SHP77 (cell line): ENCODE results near the gene NEK4.
"Not testable (repeated sequence)": the region's sequence is repeated elsewhere in the genome, so short reads cannot be mapped to it uniquely, and the experiment has no call there.

Experiments used
- DNase-seq, 2 experiments: peaks; one replicate each; lab custom pipeline; 2025; lab: John Stamatoyannopoulos, UW

The NEK4 gene

DNA sequence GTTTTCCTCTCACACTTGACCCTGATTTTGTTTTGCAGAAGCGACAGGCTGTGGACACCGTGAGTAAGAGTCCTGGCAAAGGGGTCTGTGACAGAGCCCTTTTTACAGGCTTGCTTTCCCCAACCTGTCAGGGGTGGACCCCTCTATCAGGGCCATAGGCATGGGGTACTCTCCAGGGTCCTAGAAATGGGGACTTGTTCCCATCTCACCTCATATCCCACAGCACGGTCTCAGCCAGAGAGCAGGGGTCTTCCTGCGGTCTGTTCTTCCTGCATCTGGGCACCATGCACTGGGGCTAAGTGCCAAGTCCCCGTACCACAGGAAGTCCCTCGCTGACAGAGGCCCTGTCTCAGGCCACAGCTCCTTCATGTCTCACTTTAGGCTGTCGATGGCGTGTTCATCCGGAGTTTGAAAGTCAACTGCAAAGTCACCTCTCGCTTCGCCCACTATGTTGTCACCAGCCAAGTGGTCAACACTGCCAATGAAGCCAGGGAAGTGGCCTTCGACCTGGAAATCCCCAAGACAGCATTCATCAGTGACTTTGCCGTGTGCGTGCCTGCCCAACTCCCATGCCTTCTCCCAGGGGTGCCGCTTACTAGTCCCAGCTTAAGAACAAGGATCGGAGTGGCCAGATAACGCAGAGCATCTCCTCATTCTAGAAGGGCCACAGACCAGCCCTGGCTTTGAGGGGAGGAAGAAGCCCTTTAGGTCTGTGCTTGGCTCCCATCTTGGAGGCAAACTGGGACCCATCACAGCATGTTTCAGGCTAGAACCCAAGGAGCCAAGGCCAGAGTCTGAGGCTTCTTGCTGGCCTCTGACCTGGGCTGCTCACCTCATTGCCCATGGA lies 7.4 kb upstream of the NEK4 start:
- DNase-seq: no peak

DNA sequence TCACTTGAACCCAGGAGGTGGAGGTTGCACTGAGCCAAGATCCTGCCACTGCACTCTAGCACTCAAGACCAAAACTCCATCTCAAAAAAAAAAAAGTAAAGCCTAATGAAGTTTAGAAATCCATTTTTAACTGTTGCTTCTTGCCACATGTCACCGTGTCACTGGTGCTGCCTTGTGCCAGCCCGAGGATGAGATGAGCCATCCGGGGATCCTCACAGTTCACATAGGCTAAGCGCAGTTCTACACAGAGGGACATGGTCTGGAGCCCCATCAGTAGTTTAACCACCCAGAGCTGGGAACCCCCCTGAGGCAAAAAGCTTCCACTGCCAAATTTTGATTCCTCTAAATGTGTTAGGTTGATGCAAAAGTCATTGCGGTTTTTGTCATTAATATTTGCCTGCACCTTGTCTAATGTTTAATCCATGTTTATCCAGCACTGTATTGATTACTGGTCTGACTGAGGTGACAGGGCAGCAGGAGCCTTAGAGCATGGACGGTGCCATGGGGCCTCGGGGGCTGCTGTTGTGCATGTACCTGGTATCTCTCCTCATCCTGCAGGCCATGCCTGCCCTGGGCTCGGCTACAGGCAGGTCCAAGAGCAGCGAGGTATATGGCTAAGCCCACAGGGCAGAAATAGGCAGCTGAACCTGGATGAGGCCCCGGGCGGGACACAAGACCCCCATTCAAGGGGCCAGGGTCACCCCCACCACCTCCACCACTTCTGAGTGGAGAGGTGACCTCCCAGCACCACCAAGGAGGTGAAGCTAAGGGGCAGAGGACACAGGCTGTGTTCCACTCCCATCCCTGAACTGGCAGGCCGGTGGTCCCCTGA lies 6.6 kb upstream of the NEK4 start, which contains the start of gene ITIH1:
Gene ITIH1, plus strand, starts transcription at position 473 of the 832 bp plus-strand sequence. Its CDS starts 17 bp downstream, at position 490.
- no peak for DNase-seq

DNA sequence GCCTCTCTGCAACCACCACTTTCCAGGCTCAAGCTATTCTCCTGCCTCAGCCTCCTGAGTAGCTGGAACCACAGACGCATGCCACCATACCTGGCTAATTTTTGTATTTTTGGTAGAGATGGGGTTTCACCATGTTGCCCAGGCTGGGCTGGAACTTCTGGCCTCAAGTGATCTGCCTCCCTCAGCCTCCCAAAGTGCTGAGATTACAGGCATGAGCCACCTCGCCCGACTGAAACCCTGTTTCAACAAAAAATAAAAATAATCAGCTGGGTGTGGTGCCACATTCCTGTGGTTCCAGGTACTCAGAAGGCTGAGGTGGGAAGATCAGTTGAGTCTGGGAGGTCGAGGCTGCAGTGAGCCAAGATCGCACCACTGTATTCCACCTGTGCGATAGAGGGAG lies 5.7 kb upstream of the NEK4 start:
- not testable (repeated sequence) for DNase-seq

DNA sequence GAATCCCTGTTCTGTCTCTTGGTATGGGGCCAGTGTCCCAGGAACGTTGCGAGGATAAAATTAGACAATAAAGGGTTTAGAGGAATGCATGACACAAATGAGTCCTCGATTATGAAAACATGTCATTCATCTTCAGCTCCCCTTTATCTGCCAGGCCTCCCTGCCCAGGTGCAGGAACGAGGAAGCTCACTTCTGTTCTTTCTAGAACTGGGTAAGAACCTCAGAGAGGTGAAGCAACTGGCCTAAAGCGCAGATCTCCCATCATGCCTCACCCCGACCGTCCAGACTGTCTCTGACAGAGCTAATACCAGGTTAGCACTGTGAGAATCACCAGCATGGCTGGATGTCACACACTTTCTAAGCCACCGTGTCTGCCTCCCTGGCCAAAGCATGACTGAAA lies 5.1 kb upstream of the NEK4 start:
- DNase-seq: no peak

DNA sequence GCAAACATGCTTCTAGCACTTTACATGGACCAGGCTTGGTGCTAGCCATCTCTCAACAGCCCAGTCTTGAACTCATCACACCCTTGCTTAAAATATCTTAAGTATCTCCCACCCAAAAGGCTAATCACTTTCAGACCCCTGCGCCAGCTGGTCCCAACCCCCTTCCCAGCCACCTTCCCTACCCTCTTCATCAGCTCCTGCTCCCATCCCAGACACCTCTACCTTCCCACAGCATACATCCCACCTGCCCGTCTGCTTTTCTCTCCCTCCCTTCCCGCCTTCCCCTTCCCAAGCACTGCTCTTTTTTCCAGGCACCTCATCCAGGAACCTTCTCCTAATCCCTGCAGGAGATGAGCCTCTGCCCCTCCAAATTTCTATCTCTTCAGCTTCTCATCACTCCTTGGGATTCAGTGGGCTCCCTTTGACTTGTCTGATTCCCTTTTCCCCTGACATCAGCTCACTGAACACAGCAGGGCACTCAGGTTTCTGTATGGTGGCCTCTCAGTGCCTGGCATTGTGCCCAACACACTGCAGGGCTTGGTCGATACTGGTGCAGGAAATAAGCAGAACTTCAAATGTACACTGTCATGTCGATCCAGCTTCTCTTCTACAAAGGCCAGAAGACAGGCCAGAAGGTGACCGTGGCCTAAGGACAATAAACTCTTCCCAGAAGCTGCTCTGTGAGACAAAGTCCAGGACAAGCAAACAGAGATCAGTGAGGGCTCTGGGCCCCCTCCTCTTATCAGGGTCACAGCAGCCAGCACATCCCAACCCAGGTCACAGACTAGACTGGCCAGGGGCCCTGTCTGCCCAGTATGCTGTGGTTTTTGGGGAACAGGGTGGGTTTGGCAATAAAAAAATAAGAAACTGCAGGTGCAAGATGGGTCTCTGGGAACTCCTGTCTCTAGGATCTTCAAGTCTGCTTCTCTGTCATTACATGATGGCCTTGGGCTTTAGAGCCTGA lies 4.4 kb upstream of the NEK4 start:
- DNase-seq: peak; percentile 17 to 35

DNA sequence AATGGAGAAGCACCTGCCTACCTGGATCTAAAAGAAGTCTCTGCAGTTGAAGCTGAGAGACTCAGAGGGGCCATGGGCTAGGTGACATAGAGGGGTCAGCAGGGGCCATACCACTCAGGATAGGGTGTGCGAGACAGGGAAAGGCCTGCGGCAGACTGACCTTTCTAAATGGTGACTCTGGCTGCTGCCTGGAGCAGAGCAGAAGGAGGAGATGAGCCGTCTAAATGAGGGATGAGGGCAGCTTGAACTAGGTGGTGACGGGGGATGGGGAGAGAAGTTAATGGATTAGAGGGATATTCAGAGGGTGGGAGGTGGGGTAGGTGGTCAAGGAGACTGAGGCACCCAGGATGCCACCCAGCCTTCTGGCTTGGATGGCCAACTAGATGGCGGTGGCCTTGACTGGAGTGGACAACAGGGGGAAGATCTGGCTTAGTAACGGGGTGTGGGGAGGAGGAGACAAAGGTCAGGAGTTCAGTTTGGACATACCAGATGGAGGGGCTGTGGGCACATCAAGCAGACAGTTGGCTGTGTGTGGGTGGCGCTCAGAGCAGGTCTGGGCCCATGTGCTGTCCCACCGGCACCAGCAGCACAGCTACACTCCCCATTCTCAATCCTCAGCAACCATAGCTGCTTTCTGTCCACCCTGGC lies 3.5 kb upstream of the NEK4 start:
- DNase-seq: no peak

DNA sequence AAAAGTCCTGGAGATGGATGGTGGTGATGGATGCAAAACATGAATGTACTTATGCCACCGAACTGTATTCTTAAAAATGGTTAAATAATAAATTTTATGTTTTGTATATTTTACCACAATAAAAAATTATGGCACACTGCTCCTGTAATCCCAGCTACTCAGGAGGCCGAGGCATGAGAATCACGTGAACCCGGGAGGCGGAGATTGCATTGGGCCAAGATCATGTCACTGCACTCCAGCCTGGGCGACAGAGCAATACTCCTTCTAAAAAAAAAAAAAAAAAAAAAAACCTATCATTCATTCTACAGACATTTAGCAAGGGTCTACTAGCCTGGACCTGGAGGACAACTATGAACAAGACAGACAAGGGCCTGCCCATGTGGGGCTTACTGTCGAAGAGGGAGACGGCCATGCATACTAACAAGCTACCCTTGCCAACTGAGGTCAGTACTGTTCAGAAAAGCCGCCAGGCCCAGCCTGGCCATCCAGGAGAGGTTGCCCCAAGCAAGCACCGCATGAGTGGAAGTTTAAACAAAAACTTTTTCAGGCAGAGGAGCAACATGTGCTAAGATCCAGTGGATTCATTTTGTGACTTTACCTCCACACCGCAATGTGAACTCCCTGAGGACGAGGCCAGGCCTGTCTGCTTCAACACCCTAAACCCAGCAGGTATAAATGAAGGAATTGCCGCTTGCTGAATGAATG lies 2.8 kb upstream of the NEK4 start:
- no peak for DNase-seq

DNA sequence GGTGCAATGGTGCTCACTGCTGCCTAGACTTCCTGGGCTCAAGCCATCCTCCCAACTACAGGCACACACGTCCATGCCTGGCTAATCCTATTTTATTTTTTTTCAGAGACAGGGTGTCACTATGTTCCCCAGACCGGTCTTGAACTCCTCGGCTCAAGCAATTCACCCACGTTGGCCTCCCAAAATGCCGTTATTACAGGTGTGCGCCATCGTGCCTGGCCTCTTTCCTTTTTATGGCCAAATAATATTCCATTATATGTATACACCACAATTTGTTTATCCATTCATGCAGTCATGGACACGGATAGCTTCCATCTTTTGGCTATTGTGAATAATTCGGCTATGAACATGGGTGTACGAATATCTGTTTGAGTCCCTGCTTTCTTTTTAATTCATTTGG lies 962 bp upstream of the NEK4 start:
- DNase-seq: no peak

DNA sequence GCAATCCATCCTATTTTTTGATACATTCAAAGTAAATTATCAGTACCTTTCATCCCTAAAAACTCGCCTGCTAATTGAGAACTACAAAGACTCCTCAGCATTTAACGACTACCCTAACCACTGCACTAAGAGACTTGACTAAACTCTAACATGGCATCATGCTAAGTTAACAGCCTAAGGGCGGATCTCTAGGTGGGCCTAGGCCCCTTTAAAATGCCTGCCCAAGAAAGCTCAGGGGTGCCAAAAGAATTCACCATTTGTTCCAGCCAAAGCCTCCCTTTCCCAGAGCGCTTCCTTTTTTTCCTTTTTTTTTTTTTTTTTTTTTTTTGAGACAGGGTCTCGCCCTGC lies 568 bp upstream of the NEK4 start:
- no peak for DNase-seq

DNA sequence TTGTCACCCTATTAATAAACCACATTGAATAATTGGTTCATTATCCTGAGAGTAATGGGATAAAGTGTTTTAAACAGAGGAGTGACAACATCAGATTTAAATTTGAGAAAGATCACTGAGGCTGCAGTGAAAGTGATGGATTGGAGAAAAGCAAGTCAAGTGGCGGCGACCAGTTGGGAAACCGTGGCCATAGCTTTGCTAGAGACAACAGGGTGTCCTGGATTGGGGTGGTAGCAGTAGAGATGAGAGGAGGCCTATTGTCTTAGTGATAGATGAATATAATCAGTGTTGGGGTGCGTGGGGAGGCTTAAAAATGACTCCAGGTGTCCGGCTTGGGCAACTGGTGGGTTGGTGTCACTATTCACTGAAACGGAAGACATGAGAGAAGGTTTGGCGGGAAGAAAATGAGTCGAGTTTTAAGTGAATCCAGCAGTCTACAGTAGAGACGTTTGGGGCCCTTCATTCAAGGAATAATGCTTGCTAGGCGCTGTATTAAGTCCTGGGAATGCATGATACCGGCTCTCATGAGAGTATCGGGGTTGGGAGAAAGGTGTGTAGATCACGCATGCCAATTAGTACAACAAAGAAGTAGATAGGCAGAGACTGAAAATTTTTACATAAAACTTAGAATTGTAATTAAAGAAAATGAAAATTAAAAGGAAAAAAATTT lies 819 bp downstream of the NEK4 start:
- no peak for DNase-seq

DNA sequence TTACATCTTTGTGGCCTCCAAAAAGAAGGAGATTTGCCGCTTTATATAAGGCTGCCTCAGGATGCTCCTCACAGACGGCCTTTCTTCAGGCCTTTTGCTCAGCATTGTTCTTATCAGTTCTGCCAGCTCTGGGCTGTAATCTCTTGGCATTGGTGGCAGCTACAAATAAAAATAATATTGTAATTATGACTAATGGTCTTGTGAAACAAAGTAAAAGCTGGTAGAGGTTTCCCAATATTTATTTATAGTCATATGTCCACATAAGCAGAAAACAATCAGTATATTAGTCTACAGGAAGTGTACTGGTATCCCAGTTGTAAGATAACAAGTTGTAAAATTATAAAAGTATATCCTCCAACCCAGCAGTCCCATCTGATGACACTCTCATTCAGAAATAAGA lies 7.3 kb downstream of the NEK4 start:
- DNase-seq: no peak

DNA sequence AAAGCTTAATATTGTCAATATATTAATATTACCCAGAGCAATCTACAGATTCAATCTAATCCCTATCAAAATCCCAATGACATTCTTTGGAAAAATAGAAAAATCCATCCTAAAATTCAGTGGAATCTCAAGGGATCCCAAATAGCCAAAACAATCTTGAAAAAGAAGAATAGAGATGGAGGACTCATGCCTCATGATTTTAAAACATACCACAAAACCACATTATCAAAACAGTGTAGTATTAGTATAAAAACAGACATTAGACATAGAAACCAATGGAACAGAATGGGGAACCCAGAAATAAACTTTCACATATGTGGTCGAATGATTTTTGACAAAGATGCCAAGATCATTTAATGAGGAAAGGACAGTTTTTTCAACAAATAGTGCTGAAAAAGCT lies 14.6 kb downstream of the NEK4 start:
- DNase-seq: no peak

DNA sequence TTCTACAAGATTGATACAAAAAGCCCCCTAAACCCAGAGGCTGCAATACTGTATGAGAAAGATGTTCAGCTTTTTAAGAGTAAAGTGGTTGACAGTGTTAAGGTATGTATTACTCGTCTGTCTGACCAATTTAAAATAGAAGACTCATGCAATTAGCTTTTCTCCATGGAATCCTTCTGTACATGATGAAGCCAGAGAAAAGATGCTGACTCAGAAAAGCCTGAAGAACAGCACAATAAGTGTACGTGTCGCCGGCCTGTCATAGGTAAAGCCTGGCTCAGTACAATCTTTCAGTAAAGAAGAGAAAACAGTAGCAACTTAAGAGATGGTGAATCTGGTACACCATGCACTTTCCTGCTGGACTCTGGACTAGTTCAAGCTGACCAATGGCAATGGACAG lies 16.4 kb downstream of the NEK4 start:
- no peak for DNase-seq

DNA sequence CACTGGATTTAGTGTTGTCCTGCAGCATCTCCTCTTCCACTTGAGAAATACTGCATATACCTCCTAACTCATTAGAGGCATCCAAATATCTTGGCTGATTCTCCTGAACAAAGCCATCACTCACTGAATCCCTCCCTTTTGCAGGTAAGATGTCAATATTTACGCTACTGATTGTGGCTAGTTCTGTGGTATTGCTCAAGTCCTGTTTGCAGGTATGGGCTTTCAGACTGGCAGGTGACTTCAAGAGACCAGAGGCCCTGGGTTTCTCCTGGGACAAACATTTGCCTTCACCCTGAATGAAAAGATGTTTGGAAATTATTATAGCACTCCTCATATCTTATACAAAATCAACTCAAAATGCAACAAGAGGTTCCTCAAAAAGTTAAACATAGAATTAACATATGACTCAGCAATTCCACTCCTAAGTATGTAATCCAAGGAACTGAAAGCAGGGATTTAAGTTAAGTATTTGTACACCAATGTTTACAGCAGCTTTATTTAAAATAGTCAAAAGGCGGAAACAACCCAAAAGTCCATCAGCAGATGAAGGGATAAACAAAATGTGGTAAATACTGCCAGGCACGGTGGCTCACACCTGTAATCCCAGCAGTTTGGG lies 18.6 kb downstream of the NEK4 start:
- DNase-seq: no peak

DNA sequence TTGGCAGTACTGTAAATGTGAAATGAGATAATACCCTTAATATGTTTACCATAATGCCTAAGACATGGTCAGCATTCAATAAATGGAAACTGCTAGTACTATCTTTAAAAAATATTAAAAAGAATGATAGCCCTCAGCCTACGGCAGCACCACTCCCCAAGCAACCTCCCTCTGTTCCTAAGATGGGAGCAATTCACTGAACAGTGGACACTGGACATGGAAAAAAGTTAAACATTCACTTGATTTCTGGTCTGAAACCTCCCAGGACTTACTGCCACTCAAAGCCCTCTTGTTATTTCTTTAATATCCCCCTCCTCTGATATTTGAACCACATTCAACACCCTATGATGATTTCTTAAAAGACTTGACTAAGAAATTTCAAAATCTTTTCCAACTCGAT lies 27.0 kb downstream of the NEK4 start:
- DNase-seq: no peak

DNA sequence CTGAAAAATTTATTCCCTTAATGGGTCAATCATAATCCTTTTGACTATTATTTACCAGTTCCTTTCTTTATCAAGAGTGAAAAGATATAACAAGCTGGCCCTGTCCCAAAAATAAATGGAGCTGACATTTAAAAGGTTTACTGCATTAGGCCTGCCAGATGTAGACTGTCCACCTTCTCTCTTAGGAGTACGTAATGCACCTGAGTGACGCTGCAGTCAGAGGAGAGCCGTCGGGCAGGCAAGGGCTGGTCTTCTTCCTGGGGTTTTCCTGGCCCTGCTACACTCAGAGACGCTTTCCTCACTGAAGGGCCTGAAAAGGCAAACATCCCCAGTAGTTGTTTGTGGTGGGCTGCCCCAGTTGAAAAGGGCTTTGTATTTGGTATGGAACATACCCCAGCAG lies 27.6 kb downstream of the NEK4 start:
- DNase-seq: no peak

DNA sequence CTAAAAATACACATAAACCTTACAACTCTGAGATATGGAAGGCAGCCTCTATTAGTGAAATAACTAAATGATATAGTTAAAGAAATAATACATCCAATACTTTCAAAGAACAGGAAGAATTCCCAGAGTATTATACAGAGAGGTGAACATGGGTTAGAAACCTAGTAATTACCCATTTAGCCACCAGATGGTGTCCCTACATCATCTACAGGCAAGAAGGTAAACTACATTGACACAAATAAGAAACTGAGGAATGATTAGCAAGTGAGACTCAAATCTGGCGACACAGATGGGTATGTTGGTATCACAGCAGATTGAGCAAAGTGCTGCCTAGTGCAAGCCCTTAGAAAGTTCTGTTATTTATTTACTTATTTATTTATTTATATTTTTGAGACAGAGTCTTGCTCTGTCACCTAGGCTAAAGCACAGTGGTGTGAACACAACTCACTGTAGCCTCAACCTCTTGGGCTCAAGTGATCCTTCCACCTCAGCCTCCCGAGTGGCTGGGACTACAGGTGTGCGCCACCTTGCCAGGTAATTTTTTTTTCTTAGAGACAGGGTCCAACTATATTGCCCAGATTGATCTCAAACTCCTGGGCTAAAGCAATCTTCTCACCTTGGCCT lies 28.2 kb downstream of the NEK4 start:
- peak in 1 of 2 experiments; percentile 2 for DNase-seq

DNA sequence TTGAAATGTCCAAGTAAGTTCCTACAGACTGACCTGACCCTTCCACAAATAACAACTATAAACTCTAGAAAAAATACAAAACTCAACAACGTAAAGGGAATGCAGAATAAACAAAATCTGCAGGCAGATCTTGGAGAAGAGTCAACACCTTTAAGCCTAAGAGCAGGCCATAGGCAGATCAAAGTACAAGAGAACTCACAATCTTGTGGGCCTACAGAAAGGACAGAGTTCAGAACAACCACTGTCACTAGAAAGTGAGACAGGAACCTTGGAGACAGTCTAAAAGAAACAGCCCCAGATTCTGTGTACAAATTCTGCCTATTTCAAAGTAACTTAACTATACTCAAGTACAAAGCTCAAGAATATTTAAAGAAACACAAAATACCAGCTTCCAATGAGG lies 31.0 kb downstream of the NEK4 start:
- no peak for DNase-seq

DNA sequence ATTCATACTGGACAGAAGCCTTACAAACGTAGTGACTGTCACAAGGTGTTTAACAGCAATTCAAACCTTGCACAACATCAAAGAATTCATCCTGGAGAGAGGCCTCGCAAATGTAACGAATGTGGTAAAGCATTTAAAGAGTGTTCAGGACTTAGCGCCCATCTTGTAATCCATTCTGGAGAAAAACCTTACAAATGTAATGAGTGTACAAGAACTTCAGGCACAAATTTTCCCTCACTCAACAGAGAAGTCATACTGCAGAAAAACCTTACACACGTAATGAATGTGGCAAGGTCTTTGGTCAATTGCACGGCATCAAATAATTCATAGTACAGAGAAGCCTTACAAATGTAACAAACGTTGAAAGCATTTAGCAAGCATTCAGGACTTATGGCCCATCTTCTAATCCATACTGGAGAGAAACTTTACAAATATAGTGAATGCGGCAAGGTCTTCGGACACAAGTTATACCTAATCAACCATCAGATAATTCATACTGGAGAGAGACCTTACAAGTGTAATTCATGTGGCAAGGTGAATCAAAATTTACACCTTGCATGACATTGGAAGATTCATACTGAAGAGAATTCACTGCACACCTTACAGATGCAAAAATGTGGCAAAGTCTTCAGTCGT lies 37.4 kb downstream of the NEK4 start:
- no peak for DNase-seq
